GM18951 (cell line): ENCODE data around the gene OPTC.

Experiments used
- POLR2A ChIP-seq: IDR thresholded peaks from 4 replicates; pipeline ENCODE4 v1.6.1; 2011; ENCODE audit warnings: mild to moderate bottlenecking; ENCODE audit not compliant: insufficient read length, insufficient read depth; ENCODE audit errors: extremely low read depth
- in situ Hi-C: fragments of 300-500 bp; cut with MboI; formaldehyde crosslinking; loops from one replicate; pipeline ENCODE4 v1.12.0; 2022; ENCODE audit warnings: low sequenced_read_pairs, mixed read lengths, inconsistent platforms; ENCODE audit not compliant: unreplicated experiment

The OPTC gene

DNA sequence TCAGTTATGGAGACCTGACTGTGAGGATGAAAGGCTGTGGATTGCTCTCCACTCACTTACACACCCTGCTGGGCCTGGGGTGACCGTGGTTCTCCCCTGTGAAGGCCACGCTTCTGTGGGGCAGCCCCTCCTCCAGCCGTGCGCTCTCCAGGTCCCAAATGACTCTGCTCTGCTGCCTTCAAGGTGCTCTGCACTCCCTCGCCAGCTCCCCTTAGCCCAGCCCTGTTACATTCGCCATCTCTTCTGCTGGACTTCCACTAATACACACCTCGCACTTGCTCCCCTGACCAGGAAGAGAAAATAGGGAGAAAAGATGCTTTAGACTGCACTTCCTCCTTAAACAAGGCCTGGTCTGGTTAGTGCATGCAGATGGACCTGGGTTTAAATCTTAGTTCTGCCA, 24.6 kb downstream of the OPTC start:
- TF ChIP-seq POLR2A: no peak
- in situ Hi-C loops: no loop called here

DNA sequence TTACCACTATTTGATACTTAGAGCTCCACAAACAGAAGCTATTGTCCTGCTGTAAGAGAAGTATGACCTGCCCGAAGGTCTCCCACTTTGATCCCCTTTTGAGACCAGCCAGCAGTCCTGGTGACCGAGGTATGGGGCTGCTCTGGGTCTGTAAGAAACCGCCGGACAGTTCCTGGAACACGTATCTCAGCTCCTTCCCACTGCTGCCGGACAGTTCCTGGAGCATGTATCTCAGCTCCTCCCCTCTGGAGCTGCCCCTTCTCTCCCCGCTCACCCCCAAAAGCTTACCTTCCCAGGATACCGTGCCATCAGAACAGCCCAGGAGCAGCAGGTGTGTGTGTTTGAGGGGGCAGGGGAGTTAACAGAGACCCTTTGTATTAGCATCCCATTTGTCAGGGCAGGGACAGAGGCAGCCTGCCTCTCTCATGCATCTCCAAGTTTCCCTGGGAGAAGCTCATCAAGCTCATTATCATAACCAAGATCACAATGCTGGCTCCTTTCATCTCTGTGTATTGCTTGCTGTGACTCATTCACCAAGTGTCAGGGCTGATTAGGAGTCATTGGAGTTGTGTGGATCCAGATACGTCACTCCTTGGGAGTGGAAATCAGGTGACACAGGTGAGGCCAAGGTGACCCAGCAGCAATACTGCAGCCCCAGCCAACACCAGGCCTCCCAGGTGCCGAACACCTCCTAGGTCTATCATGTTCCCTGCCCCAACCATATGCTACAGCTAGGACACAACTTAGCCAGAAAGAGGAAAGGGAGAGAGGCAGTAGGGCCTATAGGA, 25.3 kb downstream of the OPTC start:
- TF ChIP-seq POLR2A: no peak
- in situ Hi-C loops: no loop called here

DNA sequence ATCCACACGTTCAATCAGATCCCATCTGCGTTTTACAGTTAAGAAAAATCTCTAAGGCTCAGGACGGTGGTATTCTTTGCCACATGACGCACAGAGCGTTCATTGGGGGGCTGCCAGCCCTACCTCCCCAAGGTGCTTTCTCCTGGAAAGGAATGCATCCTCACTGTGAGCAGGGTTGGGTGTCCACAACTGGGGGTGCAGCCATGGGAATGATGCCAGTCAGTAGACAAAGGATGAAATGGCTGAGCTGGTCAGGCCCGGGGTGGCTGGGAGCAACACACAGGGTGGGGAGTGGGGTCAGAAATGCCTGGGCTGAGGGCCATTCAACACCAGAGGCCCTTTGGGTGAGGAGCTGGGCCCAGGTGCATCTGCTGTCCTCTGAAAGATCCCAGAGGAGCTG, 25.9 kb downstream of the OPTC start:
- no peak for TF ChIP-seq POLR2A
- in situ Hi-C loops: no loop called here

DNA sequence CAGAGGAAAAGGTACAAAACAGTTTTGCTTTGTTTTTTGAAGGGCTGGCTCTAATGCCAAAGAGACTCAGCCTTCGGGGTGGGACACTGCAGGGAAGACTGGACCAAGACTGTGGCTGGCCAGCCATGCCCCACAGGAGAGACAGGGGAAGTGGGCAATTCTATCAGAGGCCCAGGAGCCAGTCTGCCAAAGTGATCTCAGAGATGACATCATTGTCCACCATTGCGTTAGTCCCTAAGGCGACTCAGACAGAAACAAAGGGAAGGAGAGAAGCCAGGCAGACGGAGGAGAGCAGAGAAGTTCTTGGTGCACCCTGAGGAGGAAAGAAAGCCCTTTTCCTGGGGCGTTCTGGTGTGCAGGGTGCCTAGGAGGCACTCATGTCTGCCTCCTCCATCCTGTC, 26.4 kb downstream of the OPTC start:
- TF ChIP-seq POLR2A: no peak
- in situ Hi-C loops: no loop called here

DNA sequence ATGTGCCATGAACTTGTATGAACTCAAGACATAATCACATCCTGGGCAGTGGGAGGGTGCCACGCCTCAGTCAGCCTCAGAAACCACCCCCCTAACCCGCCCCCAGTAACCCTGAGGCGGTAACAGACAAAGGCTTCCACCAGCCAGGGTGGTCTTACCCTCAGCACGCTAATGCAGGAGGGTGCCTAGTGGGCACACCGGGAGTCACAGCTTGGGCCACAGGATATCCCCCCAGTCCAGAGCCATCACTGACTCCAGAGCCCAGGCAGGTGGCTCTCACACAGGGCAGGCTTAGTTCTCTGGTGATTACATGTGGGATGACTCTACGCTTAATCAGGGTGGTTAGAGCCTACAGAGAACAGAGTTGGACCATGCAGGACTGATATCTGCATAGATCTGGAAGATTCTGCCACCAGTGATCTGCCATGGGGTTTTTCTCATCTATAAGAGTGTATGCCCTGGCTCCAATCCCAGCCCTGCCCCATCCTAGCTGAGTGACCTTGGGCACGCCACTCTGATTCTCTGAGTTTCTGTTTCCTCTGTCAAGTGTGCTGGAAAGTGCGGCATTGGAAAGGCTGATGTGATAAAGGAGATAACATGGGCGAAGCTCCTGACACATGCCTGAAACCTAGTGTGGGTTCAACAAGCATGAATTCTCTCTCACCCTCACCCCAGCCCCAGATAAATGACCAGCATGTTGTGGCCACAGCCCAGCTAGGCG, 27.3 kb downstream of the OPTC start:
- TF ChIP-seq POLR2A: no peak
- in situ Hi-C loops: no loop called here

DNA sequence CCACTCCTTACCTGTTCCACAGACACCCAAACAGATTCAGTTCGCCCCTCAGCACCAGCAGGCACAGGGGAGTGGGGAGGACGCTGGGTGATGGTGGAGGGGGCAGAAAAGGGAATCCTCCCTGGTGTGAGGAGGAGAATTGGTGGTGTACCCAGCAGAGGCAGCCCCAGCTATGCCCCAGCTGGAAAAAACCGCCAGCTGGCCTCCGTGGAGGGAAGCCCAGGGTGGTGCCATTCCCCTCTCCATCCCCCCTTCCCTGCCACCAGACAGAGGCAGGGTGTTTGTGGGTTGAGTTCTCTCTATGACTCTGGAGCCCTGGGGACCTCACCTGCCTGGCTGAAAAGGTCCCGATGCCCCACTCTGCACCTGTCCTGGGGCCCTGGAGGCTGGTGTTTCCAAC, 27.9 kb downstream of the OPTC start:
- in situ Hi-C loops: no loop called here
- TF ChIP-seq POLR2A: no peak

DNA sequence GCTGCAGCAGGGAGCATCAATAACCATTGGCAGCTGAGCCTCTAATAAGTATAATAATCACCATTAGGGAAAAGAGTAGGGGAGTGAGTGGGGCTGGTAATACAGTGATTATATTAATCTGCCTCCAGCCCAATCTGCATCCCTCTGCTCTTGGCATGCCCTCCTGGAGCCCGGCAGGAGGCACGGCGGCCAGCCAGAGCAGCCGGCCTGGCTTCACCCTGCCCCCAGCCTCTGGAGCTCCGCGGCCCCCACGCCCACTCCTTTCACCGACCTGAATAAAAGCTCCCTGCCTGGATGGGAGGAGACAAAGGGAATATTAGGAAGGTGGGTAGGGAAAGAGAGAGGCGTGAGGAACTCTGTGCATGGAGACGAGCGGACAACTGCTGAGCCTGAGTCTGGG, 28.3 kb downstream of the OPTC start:
- no peak for TF ChIP-seq POLR2A
- in situ Hi-C loops: no loop called here

DNA sequence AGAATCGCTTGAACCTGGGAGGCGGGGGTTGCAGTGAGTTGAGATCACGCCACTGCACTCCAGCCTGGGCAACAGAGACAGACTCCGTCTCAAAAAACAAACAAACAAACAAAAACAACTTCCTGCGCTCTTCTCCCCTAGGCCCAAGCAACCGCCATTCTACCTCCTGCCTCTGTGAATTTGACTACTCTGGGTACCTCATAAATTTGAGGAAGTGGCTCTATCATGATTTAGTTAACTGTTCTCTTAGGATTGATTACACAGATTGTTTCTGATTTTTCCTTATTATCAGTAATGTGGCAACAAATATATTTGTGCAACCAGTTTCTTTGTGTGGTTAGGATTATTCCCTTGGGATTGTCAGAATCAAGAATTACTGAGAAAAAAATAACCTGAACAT, 29.7 kb downstream of the OPTC start:
- no peak for TF ChIP-seq POLR2A
- in situ Hi-C loops: no loop called here

DNA sequence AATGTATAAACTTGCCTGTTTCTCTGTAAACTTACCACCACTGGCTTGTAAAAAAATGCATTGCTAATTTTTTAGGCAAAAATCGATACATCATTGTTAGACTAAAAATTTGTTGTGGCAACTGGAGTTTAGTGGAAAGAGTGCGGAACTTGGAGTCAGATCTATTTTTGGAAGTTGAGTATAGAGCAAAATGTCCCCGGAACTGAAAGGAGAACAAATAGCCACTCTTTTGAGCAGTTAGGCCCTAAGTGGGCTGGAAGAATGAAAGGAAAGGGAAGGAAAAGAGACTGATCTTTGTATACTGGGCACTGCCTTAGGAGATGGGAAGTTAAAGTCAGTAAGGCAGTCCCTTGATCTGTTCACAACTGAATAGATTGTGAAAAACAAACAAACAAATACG, 30.2 kb downstream of the OPTC start:
- in situ Hi-C loops: no loop called here
- no peak for TF ChIP-seq POLR2A

DNA sequence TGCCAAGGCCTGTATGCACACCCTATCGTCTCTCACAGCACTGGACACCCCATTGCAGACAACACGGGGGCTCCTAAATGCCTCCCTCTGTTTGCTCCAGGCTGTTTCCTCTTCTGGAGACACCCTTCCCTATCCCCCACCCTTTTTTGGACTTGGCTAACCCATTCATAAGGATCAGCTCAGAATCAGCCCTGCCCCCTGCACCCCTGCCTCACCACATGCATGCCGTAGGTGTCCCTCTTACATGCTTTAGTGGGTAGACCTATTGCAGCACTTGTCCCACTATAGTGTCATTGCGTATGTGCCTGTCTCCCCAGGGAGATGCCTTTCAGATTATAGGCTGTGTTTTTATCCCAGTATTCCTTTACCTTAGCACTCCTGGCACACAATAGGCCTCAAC, 30.9 kb downstream of the OPTC start:
- in situ Hi-C loops: no loop called here
- TF ChIP-seq POLR2A: no peak

DNA sequence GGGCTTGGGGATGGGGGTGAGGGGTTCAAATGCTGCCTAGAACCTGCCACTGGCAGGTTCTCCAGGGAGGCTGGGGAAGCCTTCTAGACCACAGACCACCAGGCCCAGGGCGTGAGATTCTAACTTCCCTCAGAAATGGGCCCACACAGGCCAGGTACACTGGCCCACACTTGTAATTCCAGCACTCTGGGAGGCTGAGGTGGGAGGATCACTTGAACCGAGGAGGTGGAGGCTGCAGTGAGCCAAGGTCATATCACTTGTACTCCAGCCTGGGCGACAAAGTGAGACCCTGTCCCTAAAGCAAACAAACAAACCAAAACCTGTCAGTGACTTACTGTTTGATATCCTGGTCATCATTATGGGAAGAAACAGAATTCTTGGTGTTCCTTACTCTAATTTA, 31.7 kb downstream of the OPTC start:
- TF ChIP-seq POLR2A: no peak
- in situ Hi-C loops: no loop called here

DNA sequence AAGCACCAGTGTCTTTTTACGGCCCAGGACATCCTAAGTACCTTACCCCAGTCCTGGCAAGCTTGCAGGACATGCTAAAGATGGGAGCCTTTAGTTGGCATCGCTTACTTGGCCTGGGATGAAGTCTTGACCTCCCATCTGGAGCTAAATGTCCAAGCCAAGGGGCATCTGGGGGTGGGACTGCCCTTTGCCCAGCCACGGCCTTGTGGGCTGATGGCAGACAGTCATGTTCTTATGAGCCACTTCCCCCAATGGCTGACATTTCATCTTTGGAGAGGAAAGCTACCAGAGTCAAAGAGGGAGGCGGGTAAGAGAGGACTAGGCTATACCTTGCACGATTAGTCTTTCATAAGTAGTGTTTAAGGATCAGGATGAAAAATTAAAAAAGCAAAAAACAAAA, 32.2 kb downstream of the OPTC start:
- TF ChIP-seq POLR2A: no peak
- in situ Hi-C loops: no loop called here

DNA sequence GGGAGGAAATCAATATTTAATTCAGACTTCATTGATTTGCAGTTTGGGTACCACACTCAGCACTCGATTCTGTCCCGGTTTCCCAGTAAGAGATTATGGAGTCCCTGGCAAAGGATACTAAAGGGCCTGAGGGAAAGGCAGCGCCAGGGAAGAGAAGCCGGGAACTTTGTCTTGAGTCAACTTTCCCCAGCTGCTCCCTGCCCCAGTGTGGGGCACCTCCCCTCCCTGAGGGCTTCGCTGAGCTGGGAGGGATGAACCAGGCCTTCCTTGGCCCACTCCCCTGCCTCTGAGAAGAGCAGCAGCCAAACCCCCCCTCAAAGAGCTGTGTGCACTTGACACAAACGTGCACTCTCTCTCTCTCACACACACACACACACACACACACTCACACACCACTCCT, 32.6 kb downstream of the OPTC start:
- TF ChIP-seq POLR2A: no peak
- in situ Hi-C loops: no loop called here

DNA sequence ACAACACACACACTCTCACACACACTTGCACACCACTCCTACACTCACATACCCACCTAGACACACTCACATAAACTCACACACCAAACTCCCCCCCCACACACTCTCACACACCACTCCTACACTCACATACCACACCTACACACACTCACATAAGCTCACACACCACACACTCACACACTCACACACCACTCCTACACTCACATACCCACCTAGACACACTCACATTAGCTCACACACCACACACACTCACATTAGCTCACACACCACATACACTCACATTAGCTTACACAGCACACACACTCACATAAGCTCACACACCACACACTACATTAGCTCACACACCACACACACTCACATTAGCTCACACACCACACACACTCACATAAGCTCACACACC, 33.1 kb downstream of the OPTC start:
- no peak for TF ChIP-seq POLR2A
- in situ Hi-C loops: no loop called here
